Measurements from ENCODE around the gene CRABP1. TPM values are rescaled to one million over a fixed set of nuclear protein-coding genes. Genes with fewer than 3 reads are reported as not detected.

CRABP1 gene
- total RNA-seq, 3 donors from 2014 or later (not counting 1 experiment from before 2014, with no cell fraction given): not detected

DNA sequence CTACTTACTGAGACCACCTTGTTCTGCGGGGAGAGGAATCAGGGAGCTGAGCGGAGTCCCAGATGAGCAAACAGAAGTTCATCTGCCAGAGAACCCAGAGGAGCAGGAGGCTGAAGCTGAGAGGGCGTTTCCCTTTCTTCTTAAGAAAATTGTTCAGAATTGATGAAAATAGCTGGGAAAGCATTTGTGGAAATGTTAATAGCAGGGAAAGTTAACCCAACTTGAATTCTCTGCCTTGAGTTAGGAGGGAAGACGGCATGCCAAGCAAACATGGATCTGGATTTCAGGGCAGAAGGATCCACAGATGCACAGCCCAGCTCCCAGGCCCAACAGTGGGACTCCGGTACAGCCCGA lies 23.2 kb downstream of the CRABP1 start:
- 90% methylated on average over 6 of the region's 6 CpGs for WGBS (ENCODE audit: insufficient coverage)
- Histone ChIP-seq H3K36me3 (ENCODE audit: control insufficient read depth, insufficient read depth, low read length) (no peaks in the 10 kb centered on the region), H3K4me1 (ENCODE audit: control insufficient read depth, insufficient read depth, low read length) (peaks cover 3% of the 10 kb centered on the region), H3K27me3 (ENCODE audit: control insufficient read depth, insufficient read depth, low read length) (no peaks in the 10 kb centered on the region), H3K9me3 (ENCODE audit: control insufficient read depth, insufficient read depth, low read length) (no peaks in the 10 kb centered on the region), H3K4me3 (ENCODE audit: low read length) (no peak overlapping the region), H3K27ac (ENCODE audit: low read length) (no peak overlapping the region)
- ATAC-seq (no peak), DNase-seq (no peak)
- Mint-ChIP-seq H3K27me3 (ENCODE audit: low read depth in 2 of 2) (peaks cover 7 to 25% of the 10 kb centered on the region in 2 donors), H3K36me3 (no peaks in the 10 kb centered on the region), H3K4me3 (no peak overlapping the region), H3K27ac (no peak overlapping the region), H3K4me1 (no peaks in the 10 kb centered on the region), H3K9me3 (no peaks in the 10 kb centered on the region)
- intact Hi-C loops (cut with micrococcal nuclease): no loop called here
- TF ChIP-seq, protein P1, sequence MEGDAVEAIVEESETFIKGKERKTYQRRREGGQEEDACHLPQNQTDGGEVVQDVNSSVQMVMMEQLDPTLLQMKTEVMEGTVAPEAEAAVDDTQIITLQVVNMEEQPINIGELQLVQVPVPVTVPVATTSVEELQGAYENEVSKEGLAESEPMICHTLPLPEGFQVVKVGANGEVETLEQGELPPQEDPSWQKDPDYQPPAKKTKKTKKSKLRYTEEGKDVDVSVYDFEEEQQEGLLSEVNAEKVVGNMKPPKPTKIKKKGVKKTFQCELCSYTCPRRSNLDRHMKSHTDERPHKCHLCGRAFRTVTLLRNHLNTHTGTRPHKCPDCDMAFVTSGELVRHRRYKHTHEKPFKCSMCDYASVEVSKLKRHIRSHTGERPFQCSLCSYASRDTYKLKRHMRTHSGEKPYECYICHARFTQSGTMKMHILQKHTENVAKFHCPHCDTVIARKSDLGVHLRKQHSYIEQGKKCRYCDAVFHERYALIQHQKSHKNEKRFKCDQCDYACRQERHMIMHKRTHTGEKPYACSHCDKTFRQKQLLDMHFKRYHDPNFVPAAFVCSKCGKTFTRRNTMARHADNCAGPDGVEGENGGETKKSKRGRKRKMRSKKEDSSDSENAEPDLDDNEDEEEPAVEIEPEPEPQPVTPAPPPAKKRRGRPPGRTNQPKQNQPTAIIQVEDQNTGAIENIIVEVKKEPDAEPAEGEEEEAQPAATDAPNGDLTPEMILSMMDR (IDR thresholded peaks at IDR 0.05): no peak

DNA sequence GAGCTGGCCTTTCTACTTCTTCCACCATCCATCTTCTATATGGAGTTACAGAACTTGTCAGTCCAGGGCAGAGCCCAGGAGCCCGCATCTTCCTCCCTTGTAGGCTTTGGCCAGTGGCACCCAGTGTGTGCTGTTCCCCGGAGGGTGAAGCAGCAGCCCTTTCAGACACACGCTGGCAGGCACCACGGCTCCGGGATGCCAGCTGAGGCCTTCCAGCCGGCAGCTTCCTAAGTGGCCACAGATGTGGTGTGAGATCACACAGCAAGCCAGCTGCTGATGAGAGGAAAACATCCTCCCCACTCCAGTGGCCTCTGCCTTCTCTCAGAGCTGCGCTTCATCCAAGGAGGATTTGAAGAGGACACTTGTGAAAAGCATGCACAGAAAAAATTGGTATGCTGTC lies 24.1 kb downstream of the CRABP1 start:
- no peak overlapping the region for H3K27ac Mint-ChIP-seq
- no peaks in the 10 kb centered on the region for H3K4me1 Mint-ChIP-seq
- peaks cover 7 to 20% of the 10 kb centered on the region in 2 donors for H3K27me3 Mint-ChIP-seq (ENCODE audit: low read depth in 2 of 2)
- Histone ChIP-seq H3K36me3 (ENCODE audit: control insufficient read depth, insufficient read depth, low read length) (no peaks in the 10 kb centered on the region), H3K4me1 (ENCODE audit: control insufficient read depth, insufficient read depth, low read length) (peaks cover 3% of the 10 kb centered on the region), H3K27me3 (ENCODE audit: control insufficient read depth, insufficient read depth, low read length) (no peaks in the 10 kb centered on the region), H3K4me3 (ENCODE audit: low read length) (no peak overlapping the region), H3K9me3 (ENCODE audit: control insufficient read depth, insufficient read depth, low read length) (no peaks in the 10 kb centered on the region), H3K27ac (ENCODE audit: low read length) (no peak overlapping the region)
- H3K4me3 Mint-ChIP-seq: no peak overlapping the region
- no peaks in the 10 kb centered on the region for H3K36me3 Mint-ChIP-seq
- TF ChIP-seq, protein P1 (IDR thresholded peaks at IDR 0.05): no peak
- DNase-seq: no peak
- intact Hi-C loops (cut with micrococcal nuclease): no loop called here
- no peaks in the 10 kb centered on the region for H3K9me3 Mint-ChIP-seq
- no peak for ATAC-seq
- 96% methylated on average over 7 of the region's 7 CpGs for WGBS (ENCODE audit: insufficient coverage)

DNA sequence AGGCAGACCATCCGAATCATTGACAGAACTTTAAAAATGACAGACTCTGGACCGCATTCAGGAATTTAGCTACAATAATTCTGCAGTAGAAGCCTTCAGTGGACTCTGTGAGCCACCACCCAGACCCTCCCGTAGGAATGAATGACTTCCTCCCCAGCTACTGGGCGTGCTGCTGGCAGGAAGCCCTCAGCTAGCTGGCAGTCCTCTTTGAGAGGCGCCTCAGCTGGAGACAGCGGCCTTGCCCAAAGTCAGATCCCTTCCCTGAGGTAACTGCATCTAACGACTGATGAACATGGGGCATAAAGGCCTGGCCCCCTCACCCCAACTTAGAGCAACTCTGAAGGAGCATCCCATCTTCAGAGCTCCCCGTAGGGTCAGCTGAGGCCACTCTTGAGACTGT lies 25.8 kb downstream of the CRABP1 start:
- Mint-ChIP-seq H3K4me3 (no peak overlapping the region), H3K9me3 (no peaks in the 10 kb centered on the region), H3K36me3 (no peaks in the 10 kb centered on the region), H3K27ac (no peak overlapping the region), H3K27me3 (ENCODE audit: low read depth in 2 of 2) (peaks cover 7 to 24% of the 10 kb centered on the region in 2 donors), H3K4me1 (no peaks in the 10 kb centered on the region)
- H3K36me3 ChIP-seq (ENCODE audit: control insufficient read depth, insufficient read depth, low read length): no peaks in the 10 kb centered on the region
- H3K27ac ChIP-seq (ENCODE audit: low read length): no peak overlapping the region
- DNase-seq (no peak), ATAC-seq (no peak)
- WGBS (ENCODE audit: insufficient coverage): 32% methylated on average over 8 of the region's 8 CpGs
- TF ChIP-seq, protein P1 (IDR thresholded peaks at IDR 0.05): no peak
- intact Hi-C loops (cut with micrococcal nuclease): no loop called here
- H3K4me1 ChIP-seq (ENCODE audit: control insufficient read depth, insufficient read depth, low read length): no peaks in the 10 kb centered on the region
- H3K27me3 ChIP-seq (ENCODE audit: control insufficient read depth, insufficient read depth, low read length): no peaks in the 10 kb centered on the region
- H3K9me3 ChIP-seq (ENCODE audit: control insufficient read depth, insufficient read depth, low read length): no peaks in the 10 kb centered on the region
- H3K4me3 ChIP-seq (ENCODE audit: low read length): no peak overlapping the region

DNA sequence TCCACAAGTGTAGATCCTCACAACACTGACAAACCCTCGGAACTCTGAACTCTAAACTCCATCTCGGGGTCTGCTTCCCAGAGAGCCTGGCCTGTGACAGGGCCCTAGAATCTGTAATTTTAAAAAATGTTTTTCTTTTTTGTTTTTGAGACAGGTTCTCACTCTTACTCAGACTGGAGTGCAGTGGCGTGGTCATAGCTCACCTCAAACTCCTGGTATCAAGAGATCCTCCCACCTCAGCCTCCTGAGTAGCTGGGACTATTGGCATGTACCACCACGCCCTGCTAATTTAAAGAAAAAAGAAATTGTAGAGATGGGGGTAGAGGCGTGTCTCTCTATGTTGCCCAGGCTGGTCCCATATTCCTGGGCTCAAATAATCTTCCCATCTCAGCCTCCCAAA lies 26.2 kb downstream of the CRABP1 start:
- peaks cover 7 to 24% of the 10 kb centered on the region in 2 donors for H3K27me3 Mint-ChIP-seq (ENCODE audit: low read depth in 2 of 2)
- TF ChIP-seq, protein P1 (IDR thresholded peaks at IDR 0.05): no peak
- no peak overlapping the region for H3K4me3 Mint-ChIP-seq
- Histone ChIP-seq H3K4me1 (ENCODE audit: control insufficient read depth, insufficient read depth, low read length) (no peaks in the 10 kb centered on the region), H3K27ac (ENCODE audit: low read length) (no peak overlapping the region), H3K36me3 (ENCODE audit: control insufficient read depth, insufficient read depth, low read length) (no peaks in the 10 kb centered on the region), H3K4me3 (ENCODE audit: low read length) (no peak overlapping the region), H3K27me3 (ENCODE audit: control insufficient read depth, insufficient read depth, low read length) (no peaks in the 10 kb centered on the region), H3K9me3 (ENCODE audit: control insufficient read depth, insufficient read depth, low read length) (no peaks in the 10 kb centered on the region)
- no peak overlapping the region for H3K27ac Mint-ChIP-seq
- no peaks in the 10 kb centered on the region for H3K4me1 Mint-ChIP-seq
- no peak for DNase-seq
- no peak for ATAC-seq
- H3K36me3 Mint-ChIP-seq: no peaks in the 10 kb centered on the region
- intact Hi-C loops (cut with micrococcal nuclease): no loop called here
- WGBS (ENCODE audit: insufficient coverage): 80% methylated on average over 3 of the region's 5 CpGs
- H3K9me3 Mint-ChIP-seq: no peaks in the 10 kb centered on the region
